CD4-positive, alpha-beta T cell treated with Interleukin-6 for 4 hours (primary cell): ENCODE measurements around the gene PAFAH2.

ENCODE experiments used
- DNase-seq: peaks from one replicate; pipeline ENCODE4 v3.0.0-alpha.2; 2020; ENCODE audit warnings: mixed read lengths

The PAFAH2 gene

DNA sequence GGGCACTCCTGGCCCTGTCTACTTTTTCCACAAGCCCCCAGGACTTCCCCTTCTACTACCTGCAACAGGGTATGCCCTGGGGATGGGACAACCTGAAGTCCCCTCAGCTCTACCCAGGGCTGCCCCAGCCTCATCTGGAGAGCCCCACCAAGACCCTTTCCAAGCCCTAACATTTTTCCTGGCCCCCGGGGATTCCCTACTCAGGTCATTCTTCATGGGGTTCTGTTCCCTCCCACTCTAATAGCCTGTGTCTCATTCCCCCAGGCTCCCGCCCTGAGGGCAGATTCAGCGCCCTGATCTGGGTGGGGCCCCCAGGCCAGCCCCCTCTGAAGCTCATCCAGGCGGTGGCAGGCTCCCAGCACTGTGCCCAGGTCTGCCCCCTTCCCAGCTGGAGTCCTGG, 33.3 kb upstream of the PAFAH2 start:
- DNase-seq = no peak

DNA sequence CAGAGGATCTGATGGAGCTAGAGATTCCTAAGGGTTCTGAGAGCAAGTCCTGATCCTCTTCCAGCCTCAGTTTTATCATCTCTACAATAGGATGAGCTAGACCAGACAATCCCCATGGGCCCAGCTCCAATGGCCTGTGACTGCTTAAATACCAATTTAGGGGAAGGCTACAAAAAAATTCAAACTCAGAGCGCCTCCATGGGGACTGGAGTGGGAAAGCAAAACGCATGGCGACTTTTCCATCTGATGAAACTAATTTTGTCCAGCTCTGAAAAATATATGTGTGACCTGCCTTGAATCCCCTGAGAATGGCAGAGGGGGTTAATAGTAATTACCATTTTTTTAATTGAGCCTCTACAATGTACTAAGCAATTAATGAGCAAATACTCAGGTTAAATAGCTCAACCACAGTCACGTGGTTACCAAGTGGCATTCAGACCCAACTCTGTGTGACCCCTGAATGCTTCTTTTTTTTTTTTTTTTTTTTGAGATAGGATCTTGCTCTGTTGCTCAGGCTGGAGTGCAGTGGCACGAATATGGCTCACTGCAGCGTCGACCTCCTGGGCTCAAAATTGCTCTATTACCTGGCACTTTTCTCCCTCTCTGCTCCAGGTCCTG, 32.1 kb upstream of the PAFAH2 start:
- DNase-seq = no peak

DNA sequence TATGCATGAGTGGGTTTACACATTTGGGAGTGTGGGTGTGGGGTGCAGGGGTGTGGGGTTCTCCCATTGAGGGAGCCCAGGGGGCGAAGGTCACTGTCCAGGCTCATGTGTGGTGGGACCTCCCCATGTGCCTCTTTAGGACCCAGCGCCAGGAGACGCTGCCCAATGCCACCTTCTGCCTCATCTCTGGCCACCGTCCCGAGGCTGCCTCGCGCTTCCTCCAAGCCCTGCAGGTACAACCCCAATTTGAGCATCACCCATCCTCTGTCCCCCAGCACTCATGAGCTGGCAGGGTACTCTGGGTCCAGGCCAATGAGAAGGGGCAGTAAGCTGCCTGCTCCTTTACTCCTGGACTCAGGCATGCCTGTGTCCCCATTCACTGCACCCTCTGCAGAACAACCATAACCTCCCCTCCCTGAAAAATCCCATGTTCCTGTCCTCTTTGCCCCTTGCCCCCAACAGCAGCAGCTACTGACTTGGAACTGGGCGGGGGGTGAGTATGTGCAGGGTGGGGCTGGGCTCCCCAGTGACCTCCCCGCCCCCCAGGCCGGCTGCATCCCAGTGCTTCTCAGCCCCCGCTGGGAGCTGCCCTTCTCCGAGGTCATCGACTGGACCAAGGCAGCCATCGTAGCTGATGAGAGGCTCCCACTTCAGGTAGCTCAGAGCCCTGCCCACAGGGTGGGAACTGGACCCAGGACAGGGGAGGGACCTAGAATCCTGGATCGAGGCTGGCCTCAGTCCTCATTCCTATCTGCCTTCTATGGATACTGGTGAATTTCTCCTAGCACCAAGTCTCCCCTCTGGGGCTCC, 31.4 kb upstream of the PAFAH2 start:
- no peak for DNase-seq

DNA sequence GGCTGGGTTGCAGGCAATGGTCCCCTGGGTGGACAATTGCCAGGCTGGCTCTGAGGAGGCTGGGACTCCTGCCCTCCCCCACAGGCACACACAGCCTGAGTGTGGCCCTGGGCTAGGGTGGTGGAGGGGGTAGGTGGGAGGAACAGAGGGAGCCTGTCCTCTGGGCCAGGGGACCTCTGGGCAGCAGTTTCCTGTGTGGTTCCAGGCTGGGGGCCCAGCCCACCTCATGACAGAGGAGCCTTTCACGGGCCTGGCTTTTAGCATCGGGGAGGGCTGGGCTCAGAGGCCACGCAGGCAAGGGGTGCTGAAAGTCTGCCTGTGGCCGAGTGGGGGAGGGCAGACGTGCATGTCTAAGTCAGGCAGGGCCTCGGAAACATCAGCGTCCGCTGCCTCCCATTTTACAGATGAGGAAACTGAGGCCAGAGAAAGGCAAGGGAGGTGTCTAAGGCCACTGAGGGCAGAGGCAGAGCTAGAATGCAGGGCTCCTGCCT, 30.7 kb upstream of the PAFAH2 start:
- DNase-seq = no peak

DNA sequence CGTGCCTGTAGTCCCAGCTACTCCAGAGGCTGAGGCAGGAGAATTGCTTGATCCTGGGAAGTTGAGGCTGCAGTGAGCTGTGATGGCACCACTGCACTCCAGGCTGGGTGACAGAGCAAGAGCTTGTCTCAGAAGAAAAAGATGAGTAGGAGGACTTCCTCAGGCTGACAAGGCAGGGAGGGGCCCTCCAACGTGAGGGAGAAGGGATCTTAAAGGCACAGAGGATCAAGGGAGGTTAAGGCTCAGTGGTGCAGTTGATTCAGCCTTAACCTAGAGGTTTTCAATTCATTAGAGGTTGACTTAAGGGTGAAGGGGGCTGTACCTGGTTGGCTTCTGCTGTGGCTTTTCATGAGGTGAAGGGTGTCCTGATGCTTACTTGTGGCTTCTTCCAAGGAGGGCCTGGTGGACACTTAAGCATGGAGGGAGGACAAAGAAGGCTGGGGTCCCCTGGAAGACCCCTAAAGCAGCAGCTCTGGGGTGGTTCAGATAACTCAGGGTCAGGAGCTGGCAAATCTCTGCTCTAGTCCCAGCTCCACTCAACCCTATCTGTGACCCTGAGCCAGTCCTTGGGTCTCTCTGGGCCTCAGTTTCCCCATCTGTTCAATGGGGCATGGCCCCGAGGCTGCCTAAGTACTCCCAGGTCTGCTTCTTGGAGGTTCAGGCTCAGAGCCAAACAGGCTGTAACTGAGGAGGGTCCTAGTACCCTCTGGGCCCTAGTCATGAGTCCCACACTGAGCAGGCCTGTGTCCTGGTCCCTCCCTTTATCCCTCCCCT, 30.0 kb upstream of the PAFAH2 start:
- DNase-seq = no peak

DNA sequence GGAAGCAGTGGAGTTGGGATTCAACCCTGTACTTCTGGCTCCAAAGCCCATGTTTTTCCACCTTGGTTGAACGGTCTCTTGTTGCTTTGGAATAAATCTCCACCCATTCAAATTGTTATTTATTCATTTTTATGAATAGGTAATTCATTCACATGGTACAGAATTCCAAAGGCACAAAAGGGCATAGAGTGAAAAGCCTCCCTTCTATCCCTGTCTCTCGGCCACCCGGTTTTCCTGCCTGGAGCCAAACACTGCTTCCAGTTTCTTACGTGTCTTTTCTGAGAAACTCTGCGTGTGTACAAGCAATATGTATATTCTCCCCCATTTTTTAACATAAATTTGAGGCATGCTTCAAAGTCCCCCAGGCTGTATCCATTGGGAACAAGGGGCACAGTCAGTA, 27.7 kb upstream of the PAFAH2 start:
- DNase-seq = no peak

DNA sequence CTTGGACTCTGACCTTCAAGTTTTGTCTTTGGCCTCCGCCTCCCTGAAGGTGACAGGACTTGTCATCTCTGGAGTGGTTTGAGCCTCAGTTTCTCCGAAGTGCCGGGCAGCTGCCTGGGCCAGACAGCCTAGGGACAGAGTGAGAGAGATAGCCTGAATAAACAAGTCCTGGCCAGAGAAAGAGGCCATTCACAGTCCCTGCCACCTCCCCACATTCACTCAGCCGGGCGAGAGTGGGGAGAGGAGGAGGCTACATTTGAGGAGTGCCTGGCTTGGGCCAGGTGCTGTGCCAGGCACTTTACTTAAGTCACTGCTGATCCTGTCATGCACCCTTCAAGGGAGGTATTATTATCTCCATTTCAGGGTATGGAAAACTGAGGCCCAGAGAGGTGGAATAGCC, 27.2 kb upstream of the PAFAH2 start:
- no peak for DNase-seq

DNA sequence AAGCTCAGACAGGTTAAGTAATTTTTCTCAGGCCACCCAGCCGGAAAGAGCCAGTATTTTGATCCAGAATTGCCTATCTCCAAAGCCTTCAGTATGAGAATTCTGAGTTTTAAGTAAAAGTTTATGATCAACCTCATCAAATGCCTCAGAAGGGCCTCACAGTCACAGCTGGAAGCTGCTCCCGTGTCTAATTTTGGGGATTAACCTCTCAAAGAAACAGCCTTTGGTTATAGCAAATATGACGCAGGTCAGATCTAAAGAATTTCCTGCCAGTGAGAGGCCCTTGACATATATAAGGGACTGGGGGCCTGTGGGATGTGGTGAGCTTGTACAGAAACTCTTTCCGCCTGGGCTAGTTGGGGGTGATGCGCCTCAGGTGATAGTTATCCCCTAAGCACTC, 26.0 kb upstream of the PAFAH2 start:
- DNase-seq = no peak

DNA sequence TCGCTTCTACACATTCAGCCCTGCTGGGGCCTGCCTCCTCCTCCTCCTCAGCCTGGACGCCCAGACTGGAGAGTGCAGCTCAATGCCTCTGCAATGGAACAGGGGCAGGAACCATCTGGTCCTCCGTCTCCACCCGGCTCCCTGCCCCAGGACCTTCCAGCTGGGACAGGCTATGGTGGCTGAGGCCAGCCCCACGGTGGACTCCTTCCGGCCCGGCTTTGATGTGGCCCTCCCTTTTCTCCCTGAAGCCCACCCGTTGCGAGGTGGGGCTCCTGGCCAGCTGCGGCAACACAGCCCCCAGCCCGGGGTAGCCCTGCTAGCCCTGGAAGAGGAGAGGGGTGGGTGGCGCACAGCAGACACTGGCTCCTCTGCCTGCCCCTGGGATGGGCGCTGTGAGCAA, 25.1 kb upstream of the PAFAH2 start:
- DNase-seq = no peak

DNA sequence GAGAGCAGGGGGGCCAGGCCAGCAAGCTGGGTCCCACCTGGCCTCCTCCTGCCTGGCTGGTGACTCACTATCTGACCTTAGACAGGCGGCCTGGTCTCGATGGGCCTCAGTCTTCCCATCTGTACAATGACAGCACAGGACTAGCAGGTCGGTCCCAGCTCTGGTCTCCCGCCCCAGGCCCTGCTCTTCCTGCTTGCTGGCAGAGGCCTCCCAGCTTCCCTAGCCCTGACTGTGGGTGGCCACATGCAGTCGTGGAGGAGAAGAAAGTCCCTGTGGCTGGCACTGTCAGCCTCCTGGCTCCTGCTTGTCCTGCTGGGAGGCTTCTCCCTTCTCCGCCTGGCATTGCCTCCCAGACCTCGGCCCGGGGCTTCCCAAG, 24.5 kb upstream of the PAFAH2 start:
- DNase-seq = no peak

DNA sequence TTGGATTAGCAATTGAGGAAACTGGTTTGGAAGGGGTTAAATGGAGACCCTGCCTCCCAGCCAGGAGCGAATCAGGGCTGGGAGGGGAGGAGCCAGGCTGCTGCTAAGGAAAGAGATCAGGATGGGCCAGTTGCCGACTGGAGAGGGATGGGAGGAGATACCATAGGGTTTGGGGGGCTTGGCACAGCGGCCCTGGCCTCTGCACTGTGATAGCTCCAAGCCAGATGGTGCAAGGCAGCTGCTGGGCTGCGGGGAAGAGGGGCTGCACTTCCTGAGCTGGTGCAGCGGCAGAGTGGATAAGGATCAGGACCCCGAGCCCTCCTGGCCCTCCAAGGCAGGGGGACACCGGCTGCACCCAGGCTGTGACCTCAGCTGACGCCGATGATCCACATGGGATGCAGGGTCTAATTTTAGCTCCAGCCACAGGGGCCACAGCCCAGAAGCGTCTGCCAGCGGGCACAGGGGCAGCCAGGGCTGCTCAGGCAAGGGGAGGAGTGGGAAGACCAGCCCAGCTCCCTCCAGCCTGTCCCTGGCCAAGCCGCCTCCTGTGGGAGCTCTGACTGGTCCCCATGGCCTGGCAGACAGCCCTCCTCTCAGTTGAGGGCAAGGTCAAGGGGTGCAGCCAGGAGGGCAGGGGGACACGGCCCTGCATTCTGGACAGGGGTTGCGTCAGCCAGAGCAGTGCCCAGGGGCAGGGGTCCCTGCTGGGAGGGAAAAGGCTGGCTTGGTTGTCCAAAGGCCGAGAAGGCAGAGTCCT, 24.0 kb upstream of the PAFAH2 start, which contains the start of gene EXTL1:
EXTL1 (plus strand) TSS at position 129 of the 757 bp plus-strand sequence. CDS start 872 bp downstream, outside the sequence.
- DNase-seq = no peak

DNA sequence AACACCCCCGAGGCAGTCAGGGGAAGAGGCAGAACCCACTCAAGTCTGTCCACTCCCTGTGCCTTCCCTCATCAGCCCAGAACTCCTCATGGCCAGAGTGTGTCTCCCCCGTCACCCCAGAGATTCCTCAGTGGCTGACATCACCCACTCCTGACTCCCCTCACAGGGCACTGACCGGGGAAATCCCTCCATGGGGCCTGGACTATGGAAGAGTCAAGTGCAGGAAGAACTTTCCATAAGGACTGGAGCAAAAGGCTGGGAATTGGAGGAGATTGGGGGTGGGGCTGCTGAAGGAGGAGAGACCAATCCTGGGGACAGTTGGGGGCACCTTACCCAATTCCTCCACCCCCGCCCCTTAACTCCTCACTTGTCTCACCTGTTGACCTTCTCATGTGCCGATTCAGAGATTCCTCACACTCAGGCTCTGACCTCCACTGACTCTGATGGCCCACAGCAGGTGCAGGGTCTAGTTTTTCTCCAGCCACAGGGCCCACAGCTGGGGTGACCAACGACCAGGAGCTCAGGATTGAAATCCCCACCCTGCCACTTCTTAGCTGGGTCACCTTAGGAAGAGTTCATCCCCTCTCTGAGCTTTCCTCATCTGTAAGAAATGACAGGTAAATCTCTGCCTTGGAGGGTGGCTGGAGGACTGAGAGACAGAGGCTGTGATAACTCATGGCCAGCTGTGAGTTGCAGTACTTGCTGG, 23.2 kb upstream of the PAFAH2 start:
- DNase-seq = no peak

DNA sequence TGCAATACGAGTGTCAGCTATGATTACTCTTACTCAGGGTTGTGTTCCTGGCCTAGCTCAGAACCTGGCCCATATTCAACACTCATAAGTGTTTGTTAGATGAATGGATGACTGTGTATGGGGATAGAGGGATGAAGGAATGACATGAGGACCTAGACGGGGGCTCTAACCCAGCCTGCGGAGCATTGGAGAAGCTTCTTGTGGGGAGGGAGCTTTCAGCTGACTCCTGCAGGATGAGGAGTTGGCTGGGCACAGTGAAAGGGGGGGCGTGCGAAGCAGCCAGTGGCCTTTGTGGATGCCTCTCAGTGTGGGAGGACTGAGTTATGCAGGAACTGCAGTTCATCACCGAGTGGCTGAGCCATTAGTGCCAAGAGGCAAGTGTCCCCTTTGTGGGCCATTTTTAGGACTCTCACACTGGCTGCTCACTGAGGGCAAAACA, 22.5 kb upstream of the PAFAH2 start:
- no peak for DNase-seq

DNA sequence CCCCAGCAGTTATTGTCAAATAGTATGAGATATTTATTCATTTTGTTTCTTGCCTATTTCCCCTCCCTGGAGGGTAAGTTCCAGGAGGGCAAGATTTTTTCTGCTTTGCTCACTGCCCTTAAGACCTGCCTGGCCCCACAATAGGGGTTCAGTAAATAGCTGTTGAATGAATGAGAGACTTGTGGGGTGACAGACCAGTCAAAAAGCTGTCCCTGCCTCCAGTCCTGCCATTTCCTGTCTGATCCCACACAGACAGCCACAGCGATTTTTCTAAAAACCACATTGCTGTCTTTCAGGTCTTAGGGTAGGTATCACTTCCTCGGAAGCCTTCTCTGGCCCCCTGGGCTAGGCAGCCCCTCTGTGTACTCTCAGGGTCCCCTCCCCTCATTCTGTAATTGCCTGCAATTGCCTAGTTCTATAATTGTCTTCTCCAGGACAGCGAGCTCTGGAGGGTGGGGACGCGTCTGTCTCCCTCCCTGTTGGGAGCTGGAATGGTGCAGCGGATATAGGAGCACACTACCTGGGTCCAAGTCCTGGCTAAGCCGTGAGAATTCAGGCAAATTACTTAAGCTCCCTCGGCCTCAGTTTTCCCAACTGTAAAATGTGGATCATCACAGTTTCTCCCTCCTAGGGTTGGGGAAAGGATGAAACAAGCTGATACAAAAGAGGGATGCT, 21.9 kb upstream of the PAFAH2 start:
- DNase-seq = no peak

DNA sequence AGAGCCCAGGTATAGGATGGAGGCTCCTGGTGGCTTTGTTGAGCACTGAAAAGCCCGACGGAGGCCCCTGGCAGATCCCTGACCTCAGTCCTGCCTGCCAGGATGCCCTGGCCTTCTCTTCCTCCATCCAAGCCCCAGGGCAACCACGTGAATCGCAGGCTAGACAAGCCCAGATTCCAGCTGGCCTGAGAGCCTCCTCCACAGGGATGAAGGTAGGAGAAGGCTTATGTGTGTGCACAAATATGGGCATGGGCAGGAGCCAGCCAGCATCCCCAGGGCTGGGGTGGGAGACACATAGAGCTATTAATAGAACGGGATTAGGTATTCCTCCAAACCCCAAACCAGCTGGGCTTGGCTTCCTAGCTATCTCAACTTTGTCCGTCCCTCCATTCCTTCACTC, 19.7 kb upstream of the PAFAH2 start:
- DNase-seq = no peak

DNA sequence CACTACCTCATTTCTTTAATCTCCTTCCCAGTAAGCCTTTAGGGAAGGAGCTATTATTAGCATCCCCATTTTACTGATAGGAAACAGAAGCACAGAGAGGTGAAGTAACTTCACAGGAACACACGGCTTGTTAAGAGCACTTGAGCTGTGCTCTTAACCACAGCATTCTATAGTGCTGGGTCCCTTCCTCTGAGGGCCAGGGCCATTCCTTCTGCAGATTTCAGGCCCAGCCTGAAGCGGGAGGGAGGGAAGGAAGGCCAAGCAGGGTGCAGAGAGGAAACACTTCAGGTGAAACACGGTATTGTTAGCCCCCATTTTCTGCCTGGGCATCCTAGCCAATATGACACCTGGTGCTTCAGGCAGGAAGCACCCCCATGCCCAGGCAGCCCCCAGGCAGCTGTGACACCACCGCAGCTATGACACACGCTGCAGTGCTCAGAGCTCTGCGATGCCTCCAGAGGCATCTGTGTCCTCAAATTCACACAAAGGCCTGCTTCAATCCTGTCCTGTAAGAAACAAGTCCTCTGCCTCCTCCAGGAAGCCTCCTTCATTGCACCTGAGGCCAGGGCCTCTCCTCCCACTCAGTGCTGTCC, 19.2 kb upstream of the PAFAH2 start:
- peak; percentile 18 for DNase-seq

DNA sequence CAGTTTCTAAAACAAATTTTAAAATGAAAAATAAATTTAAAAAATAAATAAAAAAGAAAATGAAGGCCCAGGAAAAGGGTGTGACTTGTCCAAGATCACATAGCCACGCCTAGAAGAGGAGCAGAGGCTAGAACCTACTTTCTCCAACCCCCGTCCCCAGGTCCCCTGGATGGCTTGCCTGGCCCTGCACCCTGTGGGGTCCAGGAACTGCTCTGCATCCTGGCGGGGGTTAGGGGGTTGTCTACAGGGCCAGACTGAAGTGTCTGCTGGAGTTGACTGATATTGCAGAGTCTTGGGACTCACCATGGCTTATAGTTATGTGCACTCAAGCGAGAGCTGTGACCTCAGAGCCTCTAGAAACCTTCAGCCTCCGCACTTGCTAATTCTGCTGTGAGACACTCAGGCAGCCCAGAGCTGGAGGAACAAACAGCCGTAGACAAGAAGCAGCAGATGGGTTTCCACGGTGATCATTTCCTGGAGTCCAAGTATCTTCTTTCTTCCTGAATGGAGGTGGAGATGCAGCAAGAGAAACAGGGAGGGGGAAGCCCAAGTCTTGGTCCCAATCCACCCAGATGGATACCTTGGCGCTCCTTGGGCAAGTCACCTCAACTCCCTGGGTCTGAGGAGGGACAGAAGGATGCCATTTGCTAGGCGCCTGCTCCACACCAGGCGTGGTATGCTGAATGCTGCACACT, 18.5 kb upstream of the PAFAH2 start:
- DNase-seq = no peak

DNA sequence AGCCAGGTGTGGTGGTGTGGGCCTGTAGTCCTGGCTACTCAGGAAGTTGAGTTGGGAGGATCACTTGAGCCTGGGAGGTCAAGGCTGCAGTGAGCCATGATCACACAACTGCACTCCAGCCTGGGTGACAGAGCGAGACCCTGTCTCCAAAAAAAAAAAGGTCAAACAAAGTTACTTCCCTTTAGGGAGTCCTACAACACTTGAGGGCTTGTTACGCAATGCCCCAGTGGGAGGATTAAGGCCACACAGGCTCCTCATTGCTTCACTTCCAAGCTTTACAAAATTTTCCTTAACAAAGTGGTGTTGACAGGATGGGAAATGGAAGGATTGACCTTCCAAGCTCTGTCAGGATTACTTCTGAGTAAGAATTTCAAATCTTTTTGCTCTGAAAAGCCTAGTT, 17.5 kb upstream of the PAFAH2 start:
- DNase-seq = no peak

DNA sequence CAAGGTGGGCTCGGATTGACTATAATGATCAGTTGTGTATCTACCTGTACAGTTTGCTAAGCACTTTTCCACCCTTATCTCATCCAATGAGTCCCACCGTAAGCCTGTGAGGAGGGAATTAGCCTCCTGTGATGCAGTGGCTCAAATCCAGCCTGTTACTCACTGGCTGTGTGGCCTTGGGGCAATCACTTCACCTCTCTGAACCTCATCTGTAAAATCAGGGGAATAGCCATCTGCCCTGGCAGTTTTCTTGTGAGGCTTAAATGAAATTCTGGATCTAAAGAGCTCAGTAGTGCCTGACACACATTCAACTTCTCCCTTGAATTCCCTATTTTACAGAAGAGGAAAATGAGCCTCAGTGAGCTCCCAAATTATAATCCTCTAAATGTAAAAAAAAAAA, 16.3 kb upstream of the PAFAH2 start:
- no peak for DNase-seq

DNA sequence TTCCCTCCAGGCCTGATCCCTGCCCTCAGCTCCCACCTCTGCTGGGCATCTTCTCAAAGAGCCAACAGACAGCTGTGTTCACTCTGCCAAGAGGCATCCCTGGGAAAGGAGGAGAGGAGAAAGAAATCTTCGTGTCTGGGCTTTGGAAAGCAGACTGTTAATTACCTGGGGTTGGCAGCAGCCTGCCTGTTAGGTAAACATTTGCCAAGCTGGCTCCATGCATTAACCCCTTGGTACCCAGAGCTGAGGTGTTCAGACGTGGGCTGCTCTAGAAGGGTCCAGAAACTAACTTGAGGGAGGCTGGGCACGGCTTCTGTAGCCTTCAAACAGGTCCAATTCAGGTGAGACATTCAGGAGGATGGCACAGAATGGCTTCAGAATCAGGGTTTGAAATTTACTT, 15.0 kb upstream of the PAFAH2 start:
- DNase-seq = no peak

DNA sequence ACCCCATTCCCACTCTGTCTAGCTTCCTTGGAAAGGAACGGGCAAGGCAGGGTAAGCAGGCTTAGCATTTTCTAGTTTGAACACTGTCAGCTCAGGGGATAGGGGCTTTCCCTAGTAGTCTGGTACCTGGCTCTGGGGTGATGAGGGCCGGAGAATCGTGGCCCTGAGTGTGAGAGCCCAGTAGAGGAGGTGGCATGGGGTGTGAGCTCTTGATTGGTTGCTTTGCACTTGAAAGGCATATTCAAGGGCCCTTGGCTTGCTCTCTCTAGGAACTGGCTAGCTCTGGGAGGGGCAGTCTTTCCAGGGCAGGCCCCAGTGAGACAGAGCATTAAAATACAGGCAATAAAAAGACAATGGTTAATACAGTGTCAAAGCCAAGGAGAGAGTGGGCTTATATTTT, 13.0 kb upstream of the PAFAH2 start:
- DNase-seq = no peak
